OCI-LY3 (cell line): ENCODE results near the gene USP47.

Experiments
- H2AFZ ChIP-seq: fragments of 200-600, 300-600 bp; shearing (Covaris generic); 2 replicates; pipeline ENCODE4 v1.6.0; 2014; ENCODE audit warnings: antibody characterized with exemption, low read depth, low read length
- H3K27ac ChIP-seq: fragments of 200-600, 300-600 bp; sonication (generic); 2 replicates; pipeline ENCODE4 v1.5.1; 2014; ENCODE audit warnings: mild to moderate bottlenecking, low read length, moderate library complexity, mixed read lengths
- H3K27me3 ChIP-seq: fragments of 200-600, 300-600 bp; sonication (generic); 2 replicates; pipeline ENCODE4 v1.6.1; 2014; ENCODE audit warnings: low read depth, low read length, mixed read lengths
- H3K36me3 ChIP-seq: fragments of 200-600, 300-600 bp; sonication (generic); replicated peaks from 2 replicates; pipeline ENCODE3; 2014; ENCODE audit warnings: low read depth, low read length, mixed read lengths
- H3K4me1 ChIP-seq: fragments of 300-600, 200-600 bp; sonication (generic); 2 replicates; pipeline ENCODE4 v1.6.1; 2014; ENCODE audit warnings: low read length, mixed read lengths
- H3K4me2 ChIP-seq: fragments of 200-600, 300-600 bp; sonication (generic); 2 replicates; pipeline ENCODE4 v1.6.1; 2014; ENCODE audit warnings: low read length, mixed read lengths
- H3K4me3 ChIP-seq: fragments of 300-600, 200-600 bp; sonication (generic); 2 replicates; pipeline ENCODE4 v1.5.1; 2014; ENCODE audit warnings: antibody characterized with exemption, mild to moderate bottlenecking, low read length, moderate library complexity
- H3K79me2 ChIP-seq: fragments of 300-600, 200-600 bp; shearing (Covaris generic); 2 replicates; pipeline ENCODE4 v1.6.1; 2014; ENCODE audit warnings: mild to moderate bottlenecking, low read length, mixed read lengths
- H3K9ac ChIP-seq: fragments of 300-600, 200-600 bp; shearing (Covaris generic); 2 replicates; pipeline ENCODE4 v1.6.0; 2014; ENCODE audit warnings: mild to moderate bottlenecking, low read length, moderate library complexity
- H3K9me3 ChIP-seq: fragments of 200-600, 300-600 bp; shearing (Covaris generic); 2 replicates; pipeline ENCODE4 v1.6.1; 2014; ENCODE audit warnings: low read length, mixed read lengths; ENCODE audit not compliant: insufficient read depth
- H4K20me1 ChIP-seq: fragments of 200-600, 300-600 bp; sonication (generic); 2 replicates; pipeline ENCODE4 v1.6.1; 2016; ENCODE audit warnings: low read length, mixed read lengths; ENCODE audit not compliant: insufficient read depth
- CTCF ChIP-seq: fragments of 200-600, 300-600 bp; sonication (generic); IDR thresholded peaks from 2 replicates; pipeline ENCODE4 v1.5.1; 2014; ENCODE audit warnings: antibody characterized with exemption, low read length, low read depth
- EZH2phosphoT487 ChIP-seq: fragments of 200-600 bp; shearing (Covaris generic); IDR thresholded peaks from 2 replicates; pipeline ENCODE4 v1.6.1; 2018; ENCODE audit warnings: antibody characterized with exemption, mixed run types, low read depth

The USP47 gene

GRCh38 chr11:11816511-11817314 lies 25.1 kb upstream of the USP47 start:
- H4K20me1 ChIP-seq: no peaks in the 10 kb centered on the region
- H3K4me1 ChIP-seq: peaks cover 7% of the 10 kb centered on the region
- no peak overlapping the region for H3K4me2 ChIP-seq
- H3K9ac ChIP-seq: no peak overlapping the region
- H3K27ac ChIP-seq: no peak overlapping the region
- H3K36me3 ChIP-seq: no peaks in the 10 kb centered on the region
- no peaks in the 10 kb centered on the region for H3K79me2 ChIP-seq
- H3K4me3 ChIP-seq: no peak overlapping the region
- no peak for TF ChIP-seq EZH2phosphoT487
- TF ChIP-seq CTCF: no peak
- H2AFZ ChIP-seq: no peak overlapping the region
- H3K27me3 ChIP-seq: no peaks in the 10 kb centered on the region
- no peaks in the 10 kb centered on the region for H3K9me3 ChIP-seq

GRCh38 chr11:11817957-11818356 lies 23.8 kb upstream of the USP47 start:
- peaks cover 14% of the 10 kb centered on the region for H3K4me1 ChIP-seq
- H3K27me3 ChIP-seq: no peaks in the 10 kb centered on the region
- H3K9me3 ChIP-seq: no peaks in the 10 kb centered on the region
- H2AFZ ChIP-seq: no peak overlapping the region
- no peak overlapping the region for H3K4me3 ChIP-seq
- H3K79me2 ChIP-seq: no peaks in the 10 kb centered on the region
- H3K27ac ChIP-seq: no peak overlapping the region
- H3K4me2 ChIP-seq: no peak overlapping the region
- no peaks in the 10 kb centered on the region for H3K36me3 ChIP-seq
- no peak overlapping the region for H3K9ac ChIP-seq
- no peaks in the 10 kb centered on the region for H4K20me1 ChIP-seq
- TF ChIP-seq EZH2phosphoT487 (no peak), CTCF (no peak)

- no peaks in the 10 kb centered on the region for H3K9me3 ChIP-seq
These were observed 23.1 kb upstream of the USP47 start for GRCh38 chr11:11818529-11819121.

More at GRCh38 chr11:11818529-11819121, 23.1 kb upstream of the USP47 start:
- Histone ChIP-seq H2AFZ (no peak overlapping the region), H3K4me2 (no peak overlapping the region), H3K36me3 (no peaks in the 10 kb centered on the region), H3K9ac (no peak overlapping the region), H3K27ac (no peak overlapping the region), H3K4me3 (no peak overlapping the region), H4K20me1 (no peaks in the 10 kb centered on the region), H3K4me1 (peaks cover 14% of the 10 kb centered on the region), H3K27me3 (no peaks in the 10 kb centered on the region), H3K79me2 (no peaks in the 10 kb centered on the region)
- TF ChIP-seq CTCF: no peak
